Ishikawa (cell line): Measurements from ENCODE around the gene PPAN.

ENCODE experiments used
- CEBPB ChIP-seq: IDR thresholded peaks from 2 replicates; pipeline ENCODE4 v1.6.1; 2012
- CREB1 ChIP-seq: IDR thresholded peaks from 2 replicates; pipeline ENCODE4 v1.6.1; 2012; ENCODE audit warnings: low read depth
- EP300 ChIP-seq: IDR thresholded peaks from 2 replicates; pipeline ENCODE4 v1.6.1; 2012; ENCODE audit warnings: borderline replicate concordance
- NFIC ChIP-seq: IDR thresholded peaks from 2 replicates; pipeline ENCODE4 v1.6.1; 2012
- TAF1 ChIP-seq: IDR thresholded peaks from 2 replicates; pipeline ENCODE4 v1.6.1; 2012; ENCODE audit warnings: low read depth, mild to moderate bottlenecking
- YY1 ChIP-seq: IDR thresholded peaks from 2 replicates; pipeline ENCODE4 v1.6.1; 2012; ENCODE audit warnings: low read depth
- ZBTB7A ChIP-seq: IDR thresholded peaks from 2 replicates; pipeline ENCODE4 v1.6.1; 2012; ENCODE audit warnings: low read depth
- TF ChIP-seq, protein P1 (sequence below): IDR thresholded peaks from 2 replicates; pipeline ENCODE4 v1.6.1; 2012; ENCODE audit warnings: low read depth, mild to moderate bottlenecking
- TF ChIP-seq, protein P2 (sequence below): IDR thresholded peaks from 2 replicates; pipeline ENCODE4 v1.6.1; 2012
- TF ChIP-seq, protein P3 (sequence below): IDR thresholded peaks from 2 replicates; pipeline ENCODE4 v1.6.1; 2012

DNA sequence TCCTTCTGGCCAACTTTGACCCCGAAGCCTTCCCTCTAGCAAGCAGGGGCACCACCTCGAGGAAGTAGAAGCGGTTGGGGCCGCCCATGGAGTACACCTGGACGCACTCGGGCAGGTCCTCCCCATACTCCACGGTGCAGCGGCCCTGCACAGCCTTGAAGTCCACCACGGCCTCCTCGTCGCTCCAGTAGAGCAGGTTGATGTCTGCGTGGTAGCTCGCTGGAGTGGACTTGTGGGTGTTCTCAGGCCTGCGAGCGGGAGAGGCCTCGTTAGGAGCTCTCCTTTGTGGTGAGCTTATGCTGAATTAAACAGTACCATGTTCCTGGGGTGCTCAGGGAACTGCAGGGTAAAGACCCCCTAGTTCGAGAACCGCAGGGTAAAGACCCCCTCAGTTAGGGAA lies 35.8 kb downstream of the PPAN start:
- TF ChIP-seq CREB1 (no peak), YY1 (no peak), CEBPB (no peak), EP300 (no peak), NFIC (no peak), TAF1 (no peak), ZBTB7A (no peak)
- TF ChIP-seq, protein P1, sequence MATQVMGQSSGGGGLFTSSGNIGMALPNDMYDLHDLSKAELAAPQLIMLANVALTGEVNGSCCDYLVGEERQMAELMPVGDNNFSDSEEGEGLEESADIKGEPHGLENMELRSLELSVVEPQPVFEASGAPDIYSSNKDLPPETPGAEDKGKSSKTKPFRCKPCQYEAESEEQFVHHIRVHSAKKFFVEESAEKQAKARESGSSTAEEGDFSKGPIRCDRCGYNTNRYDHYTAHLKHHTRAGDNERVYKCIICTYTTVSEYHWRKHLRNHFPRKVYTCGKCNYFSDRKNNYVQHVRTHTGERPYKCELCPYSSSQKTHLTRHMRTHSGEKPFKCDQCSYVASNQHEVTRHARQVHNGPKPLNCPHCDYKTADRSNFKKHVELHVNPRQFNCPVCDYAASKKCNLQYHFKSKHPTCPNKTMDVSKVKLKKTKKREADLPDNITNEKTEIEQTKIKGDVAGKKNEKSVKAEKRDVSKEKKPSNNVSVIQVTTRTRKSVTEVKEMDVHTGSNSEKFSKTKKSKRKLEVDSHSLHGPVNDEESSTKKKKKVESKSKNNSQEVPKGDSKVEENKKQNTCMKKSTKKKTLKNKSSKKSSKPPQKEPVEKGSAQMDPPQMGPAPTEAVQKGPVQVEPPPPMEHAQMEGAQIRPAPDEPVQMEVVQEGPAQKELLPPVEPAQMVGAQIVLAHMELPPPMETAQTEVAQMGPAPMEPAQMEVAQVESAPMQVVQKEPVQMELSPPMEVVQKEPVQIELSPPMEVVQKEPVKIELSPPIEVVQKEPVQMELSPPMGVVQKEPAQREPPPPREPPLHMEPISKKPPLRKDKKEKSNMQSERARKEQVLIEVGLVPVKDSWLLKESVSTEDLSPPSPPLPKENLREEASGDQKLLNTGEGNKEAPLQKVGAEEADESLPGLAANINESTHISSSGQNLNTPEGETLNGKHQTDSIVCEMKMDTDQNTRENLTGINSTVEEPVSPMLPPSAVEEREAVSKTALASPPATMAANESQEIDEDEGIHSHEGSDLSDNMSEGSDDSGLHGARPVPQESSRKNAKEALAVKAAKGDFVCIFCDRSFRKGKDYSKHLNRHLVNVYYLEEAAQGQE, result no peak
- TF ChIP-seq, protein P2, sequence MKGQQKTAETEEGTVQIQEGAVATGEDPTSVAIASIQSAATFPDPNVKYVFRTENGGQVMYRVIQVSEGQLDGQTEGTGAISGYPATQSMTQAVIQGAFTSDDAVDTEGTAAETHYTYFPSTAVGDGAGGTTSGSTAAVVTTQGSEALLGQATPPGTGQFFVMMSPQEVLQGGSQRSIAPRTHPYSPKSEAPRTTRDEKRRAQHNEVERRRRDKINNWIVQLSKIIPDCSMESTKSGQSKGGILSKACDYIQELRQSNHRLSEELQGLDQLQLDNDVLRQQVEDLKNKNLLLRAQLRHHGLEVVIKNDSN, result no peak
- TF ChIP-seq, protein P3, sequence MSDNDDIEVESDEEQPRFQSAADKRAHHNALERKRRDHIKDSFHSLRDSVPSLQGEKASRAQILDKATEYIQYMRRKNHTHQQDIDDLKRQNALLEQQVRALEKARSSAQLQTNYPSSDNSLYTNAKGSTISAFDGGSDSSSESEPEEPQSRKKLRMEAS, result no peak
